ENCODE measurements around the gene BEGAIN. TPM values are rescaled to one million over a fixed set of nuclear protein-coding genes. Genes with fewer than 3 reads are reported as not detected.

Gene BEGAIN
- total RNA-seq, 4 donors from 2014 or later: 2.6 to 16.5 (median 4.4) TPM; not detected in 1

DNA sequence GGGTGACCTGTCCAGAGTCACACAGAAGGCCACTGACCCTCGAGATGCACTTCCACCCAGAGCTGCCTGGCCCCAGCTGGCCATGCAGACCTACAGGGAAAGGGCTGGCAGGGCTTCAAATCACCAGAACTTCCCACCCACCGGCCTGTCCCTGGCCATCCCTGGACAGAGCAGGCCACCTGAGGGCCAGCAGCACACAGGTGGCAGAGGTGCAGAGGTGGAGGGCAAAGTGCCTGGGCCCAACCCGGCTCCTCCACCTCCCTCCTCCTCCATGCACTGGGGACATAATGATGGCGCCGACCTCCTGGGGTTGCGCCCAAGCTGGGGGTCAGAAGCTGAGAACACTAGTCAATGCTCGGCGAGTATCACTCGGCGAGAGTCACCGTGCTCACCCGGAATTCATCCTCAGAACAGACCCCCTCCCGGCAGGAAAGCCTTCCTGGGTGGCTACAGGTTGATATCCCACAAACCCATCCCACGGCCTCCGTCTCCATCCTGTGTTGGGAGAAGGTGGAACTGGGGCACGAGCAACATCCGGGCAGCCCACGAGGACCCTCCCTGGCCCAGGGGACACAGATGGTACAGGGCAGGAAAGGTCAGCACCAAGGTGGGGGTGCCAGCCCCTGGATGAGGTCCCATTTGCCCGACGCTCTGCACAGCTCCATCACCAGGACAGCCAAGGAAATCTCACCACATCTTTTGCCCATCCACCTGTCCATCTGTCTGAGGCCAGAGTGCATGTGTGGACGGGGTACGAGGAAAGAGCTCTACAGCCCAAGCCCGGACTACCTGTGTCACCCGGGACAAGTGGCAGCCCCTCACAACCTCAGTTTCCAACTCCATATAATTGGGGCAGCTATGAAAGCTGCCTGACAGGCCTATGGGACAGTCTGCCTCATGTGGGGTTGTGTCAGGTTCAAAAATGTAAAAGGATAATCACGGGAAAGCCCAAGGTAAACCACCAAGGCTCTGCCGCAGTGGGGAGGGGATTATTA lies 10.8 kb downstream of the BEGAIN start:
- no peak for DNase-seq
- H3K36me3 ChIP-seq: no peaks in the 10 kb centered on the region
- intact Hi-C loops (cut with DNase I; ENCODE audit: low total_unique reads): no loop called here

DNA sequence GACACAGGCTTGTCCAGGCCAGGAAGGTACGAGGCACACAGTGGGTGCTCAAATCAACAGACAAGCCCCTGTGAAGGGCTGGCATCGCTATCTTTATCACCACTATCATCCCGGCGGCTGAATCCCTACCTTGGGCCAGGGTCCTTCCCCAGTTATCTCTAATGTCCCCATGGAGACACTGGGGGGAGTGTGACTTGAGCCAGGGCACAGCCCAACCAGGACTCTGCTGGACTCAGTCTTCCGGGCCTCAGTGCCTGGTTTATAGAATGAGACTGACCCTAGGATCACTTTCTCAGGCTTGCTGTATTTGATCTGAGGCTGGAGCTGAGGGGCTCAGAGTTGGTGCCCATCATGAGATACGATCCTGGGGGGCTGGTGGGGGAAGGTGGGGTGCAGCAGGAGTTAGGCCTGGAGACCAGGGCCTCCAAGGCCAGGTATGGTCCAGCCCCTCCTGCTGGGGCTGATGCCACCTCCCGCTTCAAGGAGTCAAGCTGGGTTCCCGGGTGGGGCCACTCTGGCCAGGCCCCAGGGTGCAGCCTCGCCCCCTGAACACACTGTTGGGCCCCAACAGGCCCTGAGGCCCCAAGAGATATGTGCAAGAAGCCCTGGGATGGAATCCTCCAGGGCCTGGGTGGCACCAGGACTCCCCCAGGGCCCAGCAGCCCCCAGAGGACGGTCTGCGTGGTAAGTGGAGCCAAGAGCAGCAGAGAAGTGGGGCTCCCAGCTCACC lies 11.8 kb downstream of the BEGAIN start:
- DNase-seq: no peak
- no peaks in the 10 kb centered on the region for H3K27me3 ChIP-seq
- no peaks in the 10 kb centered on the region for H3K9me3 ChIP-seq
- TF ChIP-seq POLR2A (IDR thresholded peaks at IDR 0.05): no peak
- no peak for TF ChIP-seq CTCF (IDR thresholded peaks at IDR 0.05)
- H3K27ac ChIP-seq: no peak overlapping the region
- no peaks in the 10 kb centered on the region for H3K36me3 ChIP-seq
- H3K4me3 ChIP-seq: no peak overlapping the region
- no peaks in the 10 kb centered on the region for H3K4me1 ChIP-seq
- intact Hi-C loops (cut with DNase I; ENCODE audit: low total_unique reads): no loop called here

More for the DNA sequence above, 10.8 kb downstream of the BEGAIN start:
- Histone ChIP-seq H3K27me3 (no peaks in the 10 kb centered on the region), H3K4me3 (no peak overlapping the region), H3K4me1 (no peaks in the 10 kb centered on the region), H3K9me3 (no peaks in the 10 kb centered on the region), H3K27ac (no peak overlapping the region)
- TF ChIP-seq POLR2A (IDR thresholded peaks at IDR 0.05): no peak
- TF ChIP-seq CTCF (IDR thresholded peaks at IDR 0.05): no peak

DNA sequence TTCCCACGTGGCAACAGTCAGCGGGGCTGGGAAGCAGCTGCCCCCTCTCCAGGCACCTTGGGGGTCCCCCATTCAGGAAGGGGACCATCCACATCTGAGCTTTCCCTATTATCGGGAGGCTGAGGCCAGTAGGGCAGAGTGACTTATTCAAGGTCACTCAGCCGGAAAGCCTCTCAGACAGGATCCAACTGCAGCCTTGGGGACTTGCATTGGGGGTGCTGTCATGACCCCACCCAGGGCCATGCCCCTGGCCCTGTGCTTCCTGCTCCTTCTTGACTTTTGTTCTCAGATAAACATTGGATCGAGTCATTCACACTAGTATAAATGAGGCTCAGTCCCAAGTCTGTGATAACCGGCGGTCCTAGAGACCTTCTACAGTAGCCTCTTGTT lies 12.6 kb downstream of the BEGAIN start:
- no peak for TF ChIP-seq POLR2A (IDR thresholded peaks at IDR 0.05)
- no peak for TF ChIP-seq CTCF (IDR thresholded peaks at IDR 0.05)
- no peak overlapping the region for H3K27ac ChIP-seq
- H3K36me3 ChIP-seq: no peaks in the 10 kb centered on the region
- no peaks in the 10 kb centered on the region for H3K9me3 ChIP-seq
- no peaks in the 10 kb centered on the region for H3K4me1 ChIP-seq
- intact Hi-C loops (cut with DNase I; ENCODE audit: low total_unique reads): no loop called here
- no peaks in the 10 kb centered on the region for H3K27me3 ChIP-seq
- DNase-seq: no peak
- H3K4me3 ChIP-seq: no peak overlapping the region

DNA sequence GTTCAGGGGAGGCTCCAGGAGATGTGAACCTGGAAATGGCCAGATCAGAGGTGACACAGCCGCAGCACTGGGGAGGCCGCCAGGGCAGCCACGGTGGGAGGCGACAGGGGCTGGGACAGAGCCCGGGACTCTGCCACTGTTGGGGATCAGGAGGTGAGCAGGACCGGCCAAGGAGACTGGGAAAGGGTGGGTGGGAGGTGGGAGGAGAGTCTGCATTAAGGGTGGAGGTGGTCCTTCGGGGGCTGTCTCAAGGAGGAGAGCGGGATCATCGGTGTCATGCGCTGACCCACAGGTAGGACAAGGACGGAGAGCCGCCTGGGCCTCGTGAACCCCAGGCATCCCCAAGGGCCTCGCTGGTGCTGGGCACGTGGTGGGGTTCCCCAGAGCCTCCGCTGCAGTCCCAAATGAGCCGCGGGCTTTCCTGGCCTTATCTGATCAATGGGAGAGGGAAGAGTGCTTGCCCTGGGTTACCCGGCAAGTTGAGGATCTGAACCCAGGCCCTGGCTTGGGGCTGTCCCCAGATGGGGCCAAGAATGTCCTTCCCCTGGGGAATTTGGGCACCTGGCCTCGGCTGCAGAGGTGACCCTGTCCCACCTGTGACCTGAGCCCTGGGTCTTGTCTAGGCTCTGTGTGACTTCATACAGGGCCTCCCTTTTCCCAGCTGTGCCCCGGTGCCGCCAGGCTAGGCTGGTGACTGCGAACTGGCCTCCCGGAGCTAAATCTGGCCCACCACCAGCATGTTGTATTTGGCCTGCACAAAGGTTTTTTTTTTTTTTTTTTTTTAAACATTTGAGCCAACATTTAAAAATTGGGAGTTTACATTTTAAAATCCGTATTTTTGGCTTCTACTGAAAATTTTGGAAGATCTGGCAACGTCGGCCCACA lies 13.2 kb downstream of the BEGAIN start:
- Histone ChIP-seq H3K27ac (no peak overlapping the region), H3K36me3 (no peaks in the 10 kb centered on the region), H3K4me1 (no peaks in the 10 kb centered on the region), H3K27me3 (no peaks in the 10 kb centered on the region), H3K9me3 (no peaks in the 10 kb centered on the region), H3K4me3 (no peak overlapping the region)
- no peak for DNase-seq
- TF ChIP-seq CTCF (IDR thresholded peaks at IDR 0.05): no peak
- TF ChIP-seq POLR2A (IDR thresholded peaks at IDR 0.05): no peak
- intact Hi-C loops (cut with DNase I; ENCODE audit: low total_unique reads): no loop called here
